HepG2 (cell line): ENCODE results near the gene SUN1. TPM values are rescaled to one million over a fixed set of nuclear protein-coding genes. Genes with fewer than 3 reads are reported as not detected.

ENCODE experiments used
- GATA4 ChIP-seq: sonication (generic); IDR thresholded peaks from 2 replicates; pipeline ENCODE4 v1.6.1; 2016; ENCODE audit warnings: antibody characterized with exemption, low read depth, borderline replicate concordance
- HNF4A ChIP-seq: sonication (generic); formaldehyde crosslinking; IDR thresholded peaks from 2 replicates; pipeline ENCODE4 v1.4.0; 2020; ENCODE audit warnings: missing genetic modification reagents
- NRL ChIP-seq: sonication (generic); formaldehyde crosslinking; IDR thresholded peaks from 2 replicates; pipeline ENCODE4 v1.5.0; 2020; ENCODE audit warnings: missing genetic modification reagents, mild to moderate bottlenecking, moderate library complexity, borderline replicate concordance
- POGZ ChIP-seq: sonication (generic); formaldehyde crosslinking; IDR thresholded peaks from 2 replicates; pipeline ENCODE4 v1.4.0; 2020; ENCODE audit warnings: mild to moderate bottlenecking, missing genetic modification reagents
- RBM39 ChIP-seq: fragments of 200-400 bp; formaldehyde crosslinking; IDR thresholded peaks from one replicate; pipeline ENCODE4 v1.6.1; 2018; ENCODE audit warnings: antibody characterized with exemption, mild to moderate bottlenecking, low read depth, low read length; ENCODE audit not compliant: poor library complexity, severe bottlenecking
- REPIN1 ChIP-seq: sonication (generic); formaldehyde crosslinking; IDR thresholded peaks from 2 replicates; pipeline ENCODE4 v1.8.0; 2022; ENCODE audit warnings: missing genetic modification reagents, low read depth, mild to moderate bottlenecking, borderline replicate concordance
- ZFP41 ChIP-seq: sonication (generic); formaldehyde crosslinking; IDR thresholded peaks from 2 replicates; pipeline ENCODE4 v1.4.0; 2020; ENCODE audit warnings: mild to moderate bottlenecking, missing genetic modification reagents, borderline replicate concordance
- ZFYVE20 ChIP-seq: sonication (generic); formaldehyde crosslinking; IDR thresholded peaks from 2 replicates; pipeline ENCODE4 v1.8.0; 2023; ENCODE audit warnings: low read depth, mild to moderate bottlenecking, moderate library complexity, missing genetic modification reagents, borderline replicate concordance
- ZNF274 ChIP-seq: sonication (generic); formaldehyde crosslinking; IDR thresholded peaks from 2 replicates; pipeline ENCODE4 v1.5.1; 2020; ENCODE audit warnings: mild to moderate bottlenecking, missing genetic modification reagents
- ZNF614 ChIP-seq: IDR thresholded peaks from 2 replicates; pipeline ENCODE4 v1.6.1; 2018; ENCODE audit warnings: missing biosample characterization, missing genetic modification reagents, inconsistent platforms, borderline replicate concordance
- ZNF703 ChIP-seq: sonication (generic); formaldehyde crosslinking; IDR thresholded peaks from 2 replicates; pipeline ENCODE4 v1.5.1; 2020; ENCODE audit warnings: missing genetic modification reagents, mild to moderate bottlenecking, moderate library complexity, borderline replicate concordance
- polyA plus RNA-seq, 8 experiments: library from polyadenylated mRNA; depleted of rRNA in 3 of 8; stranded (reverse) in 7 of 8; unstranded in 1 of 8; fragments of >200 nt; fragmentation: Illumina TruSeq in 4 of 8; extraction: Trizol in 4 of 8; gene quantifications; 2 replicates each; pipeline versions ENCODE4 v1.2.1 to v1.2.3, GENCODE V29; 2011 to 2016; ENCODE audit warnings: low read depth in 4 of 8, missing spikeins in 1 of 8, mixed read lengths in 1 of 8; ENCODE audit not compliant: insufficient read depth in 1 of 8
- total RNA-seq, 5 experiments: library from RNA; depleted of rRNA; stranded (reverse); fragments of >200 nt; fragmentation: Illumina TruSeq; extraction: Trizol; gene quantifications; 2 replicates each; pipeline ENCODE4 v1.2.3, GENCODE V29; 2016; ENCODE audit warnings: low read depth in 1 of 5
- TF ChIP-seq, protein P1 (sequence below): sonication (generic); formaldehyde crosslinking; IDR thresholded peaks from 2 replicates; pipeline ENCODE4 v1.5.1; 2020; ENCODE audit warnings: missing genetic modification reagents, mild to moderate bottlenecking, borderline replicate concordance
- TF ChIP-seq, protein P2 (sequence below): IDR thresholded peaks from 2 replicates; pipeline ENCODE4 v1.6.1; 2016; ENCODE audit warnings: missing genetic modification reagents, missing compliant biosample characterization
- TF ChIP-seq, protein P3 (sequence below): sonication (generic); formaldehyde crosslinking; IDR thresholded peaks from 2 replicates; pipeline ENCODE4 v1.8.0; 2022; ENCODE audit warnings: mild to moderate bottlenecking, missing genetic modification reagents, moderate library complexity

SUN1 gene
- total and polyA plus RNA-seq, 2 of the 13 experiments (the other 11 are each of a cell fraction or from before 2014, with no cell fraction given), result 47.0 to 126 TPM

DNA sequence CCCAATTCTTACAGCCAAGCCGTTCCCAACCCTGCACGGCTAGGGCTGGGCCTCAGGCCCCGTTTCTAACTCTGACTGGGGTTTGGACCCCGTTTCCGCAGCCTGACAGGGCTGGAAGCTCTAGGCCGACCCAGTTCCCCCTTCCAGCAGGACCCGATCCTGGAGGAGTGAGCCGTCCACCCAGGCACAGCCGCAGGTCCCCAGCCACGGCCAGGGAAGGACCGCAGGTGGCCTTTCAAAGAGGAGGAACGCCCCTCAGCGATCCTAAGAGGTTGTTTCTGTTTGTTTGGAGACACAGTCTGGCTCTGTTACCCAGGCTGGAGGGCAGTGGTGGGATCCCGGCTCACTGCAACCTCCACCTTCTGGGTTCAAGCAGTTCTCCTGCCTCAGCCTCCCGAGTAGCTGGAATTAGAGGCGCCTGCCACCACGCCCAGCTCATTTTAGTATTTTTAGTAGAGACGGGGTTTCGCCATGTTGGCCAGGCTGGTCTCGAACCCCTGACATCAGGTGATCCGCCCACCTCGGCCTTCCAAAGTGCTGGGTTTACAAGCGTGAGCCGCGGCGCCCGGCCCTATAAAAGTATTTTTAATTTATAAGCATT lies 43.3 kb downstream of the SUN1 start (continued):
- TF ChIP-seq, protein P1, sequence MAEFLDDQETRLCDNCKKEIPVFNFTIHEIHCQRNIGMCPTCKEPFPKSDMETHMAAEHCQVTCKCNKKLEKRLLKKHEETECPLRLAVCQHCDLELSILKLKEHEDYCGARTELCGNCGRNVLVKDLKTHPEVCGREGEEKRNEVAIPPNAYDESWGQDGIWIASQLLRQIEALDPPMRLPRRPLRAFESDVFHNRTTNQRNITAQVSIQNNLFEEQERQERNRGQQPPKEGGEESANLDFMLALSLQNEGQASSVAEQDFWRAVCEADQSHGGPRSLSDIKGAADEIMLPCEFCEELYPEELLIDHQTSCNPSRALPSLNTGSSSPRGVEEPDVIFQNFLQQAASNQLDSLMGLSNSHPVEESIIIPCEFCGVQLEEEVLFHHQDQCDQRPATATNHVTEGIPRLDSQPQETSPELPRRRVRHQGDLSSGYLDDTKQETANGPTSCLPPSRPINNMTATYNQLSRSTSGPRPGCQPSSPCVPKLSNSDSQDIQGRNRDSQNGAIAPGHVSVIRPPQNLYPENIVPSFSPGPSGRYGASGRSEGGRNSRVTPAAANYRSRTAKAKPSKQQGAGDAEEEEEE (CRISPR knock-in tag), result no peak
- TF ChIP-seq, protein P2, sequence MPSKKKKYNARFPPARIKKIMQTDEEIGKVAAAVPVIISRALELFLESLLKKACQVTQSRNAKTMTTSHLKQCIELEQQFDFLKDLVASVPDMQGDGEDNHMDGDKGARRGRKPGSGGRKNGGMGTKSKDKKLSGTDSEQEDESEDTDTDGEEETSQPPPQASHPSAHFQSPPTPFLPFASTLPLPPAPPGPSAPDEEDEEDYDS (CRISPR knock-in tag), result no peak
- TF ChIP-seq HNF4A (CRISPR knock-in tag) (no peak), GATA4 (no peak), POGZ (CRISPR knock-in tag) (no peak), RBM39 (peak; percentile 26), ZNF614 (CRISPR knock-in tag) (no peak), REPIN1 (CRISPR knock-in tag) (no peak), ZNF274 (CRISPR knock-in tag) (no peak), NRL (CRISPR knock-in tag) (no peak), ZNF703 (CRISPR knock-in tag) (0 out of 2 replicates have a peak, but pooled peaks have one; percentile 3), ZFYVE20 (CRISPR knock-in tag) (no peak), ZFP41 (CRISPR knock-in tag) (no peak)
- TF ChIP-seq, protein P3, sequence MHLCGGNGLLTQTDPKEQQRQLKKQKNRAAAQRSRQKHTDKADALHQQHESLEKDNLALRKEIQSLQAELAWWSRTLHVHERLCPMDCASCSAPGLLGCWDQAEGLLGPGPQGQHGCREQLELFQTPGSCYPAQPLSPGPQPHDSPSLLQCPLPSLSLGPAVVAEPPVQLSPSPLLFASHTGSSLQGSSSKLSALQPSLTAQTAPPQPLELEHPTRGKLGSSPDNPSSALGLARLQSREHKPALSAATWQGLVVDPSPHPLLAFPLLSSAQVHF (CRISPR knock-in tag), result no peak
